ENCODE data around the gene RNF133. TPM values are rescaled to one million over a fixed set of nuclear protein-coding genes. Genes with fewer than 3 reads are reported as not detected.

The RNF133 gene
- total and polyA plus RNA-seq, 12 donors = 0.13 to 3.2 (median 0.57) TPM; not detected in 3

DNA sequence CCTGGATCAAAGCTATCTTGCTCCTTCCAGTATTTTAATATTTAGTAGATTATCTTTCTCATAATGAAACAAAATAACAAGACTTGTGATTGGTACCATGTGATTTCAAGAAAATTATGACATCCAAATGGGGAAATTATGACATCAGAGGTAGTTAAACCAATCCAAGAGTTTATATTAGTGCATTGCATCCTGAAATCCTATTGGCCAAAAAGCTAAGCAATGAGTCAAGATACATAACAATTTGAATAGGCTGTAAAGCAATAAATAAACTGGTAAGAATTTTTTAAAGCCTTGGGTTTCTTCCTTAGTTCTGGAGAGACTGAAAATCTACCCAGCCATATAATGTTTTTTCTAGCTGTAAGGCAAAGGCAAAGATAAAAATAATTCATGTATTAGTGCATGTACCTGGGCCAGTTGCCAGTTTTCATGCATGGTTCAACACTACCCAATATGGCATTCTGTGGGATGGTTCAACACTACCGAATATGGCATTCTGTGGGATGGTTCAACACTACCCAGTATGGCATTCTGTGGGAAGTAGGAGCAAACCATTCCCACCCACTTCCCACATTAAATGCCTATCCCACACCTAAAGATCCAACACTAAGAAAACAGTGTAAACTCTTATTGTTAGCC, 4.1 kb upstream of the RNF133 start, which contains the start of gene RNF148:
Gene RNF148, minus strand, starts transcription at position 51 of the 639 bp plus-strand sequence. CDS start 172 bp downstream, outside the sequence.
- H3K36me3 ChIP-seq (replicated peaks in 1 of 2) = no peaks in the 10 kb centered on the region
- TF ChIP-seq POLR2A (IDR thresholded peaks at IDR 0.05) = no peak
- TF ChIP-seq, protein P1, sequence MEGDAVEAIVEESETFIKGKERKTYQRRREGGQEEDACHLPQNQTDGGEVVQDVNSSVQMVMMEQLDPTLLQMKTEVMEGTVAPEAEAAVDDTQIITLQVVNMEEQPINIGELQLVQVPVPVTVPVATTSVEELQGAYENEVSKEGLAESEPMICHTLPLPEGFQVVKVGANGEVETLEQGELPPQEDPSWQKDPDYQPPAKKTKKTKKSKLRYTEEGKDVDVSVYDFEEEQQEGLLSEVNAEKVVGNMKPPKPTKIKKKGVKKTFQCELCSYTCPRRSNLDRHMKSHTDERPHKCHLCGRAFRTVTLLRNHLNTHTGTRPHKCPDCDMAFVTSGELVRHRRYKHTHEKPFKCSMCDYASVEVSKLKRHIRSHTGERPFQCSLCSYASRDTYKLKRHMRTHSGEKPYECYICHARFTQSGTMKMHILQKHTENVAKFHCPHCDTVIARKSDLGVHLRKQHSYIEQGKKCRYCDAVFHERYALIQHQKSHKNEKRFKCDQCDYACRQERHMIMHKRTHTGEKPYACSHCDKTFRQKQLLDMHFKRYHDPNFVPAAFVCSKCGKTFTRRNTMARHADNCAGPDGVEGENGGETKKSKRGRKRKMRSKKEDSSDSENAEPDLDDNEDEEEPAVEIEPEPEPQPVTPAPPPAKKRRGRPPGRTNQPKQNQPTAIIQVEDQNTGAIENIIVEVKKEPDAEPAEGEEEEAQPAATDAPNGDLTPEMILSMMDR (IDR thresholded peaks at IDR 0.05) = no peak
- no peak within 1 kb of the TSS for H3K27ac ChIP-seq
- DNase-seq = no peak
- 91 to 96% (median 93%) methylated on average over 1 of the region's 1 CpG for WGBS, 4 donors
- intact Hi-C loops (cut with DNase I) = no loop called here
- no peaks in the 10 kb centered on the region for H3K9me3 ChIP-seq (replicated peaks in 1 of 3)
- H3K4me3 ChIP-seq = no peak within 1 kb of the TSS
- H3K27me3 ChIP-seq = no peaks in the 10 kb centered on the region
- H3K4me1 ChIP-seq (replicated peaks in 1 of 2) = peaks cover 0 to 4% of the 10 kb centered on the region in 2 donors

DNA sequence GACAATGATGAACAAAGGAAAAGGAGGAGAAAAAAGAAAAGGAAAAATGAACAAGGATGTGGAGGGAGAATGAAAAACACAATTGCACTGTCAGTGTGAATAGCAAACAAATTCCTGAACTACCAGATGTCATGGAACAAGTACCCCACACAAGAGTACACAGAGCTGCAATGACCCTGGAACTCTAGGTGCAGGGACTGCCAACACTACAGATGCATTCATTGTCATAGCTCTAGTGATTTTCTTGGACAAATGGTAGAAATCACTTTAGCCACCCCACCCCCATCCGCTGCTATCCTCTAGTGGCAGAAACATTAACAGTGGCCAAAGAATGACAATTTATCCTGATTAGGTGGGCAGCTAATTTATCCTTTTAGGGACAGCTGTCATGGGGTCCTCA, 3.1 kb downstream of the RNF133 start:
- WGBS, 4 donors = 85 to 96% (median 86%) methylated on average over 1 of the region's 1 CpG
- Histone ChIP-seq H3K4me3 (no peak overlapping the region), H3K9me3 (replicated peaks in 1 of 3) (no peaks in the 10 kb centered on the region), H3K4me1 (replicated peaks in 1 of 2) (no peaks in the 10 kb centered on the region), H3K27me3 (no peaks in the 10 kb centered on the region), H3K27ac (no peak overlapping the region), H3K36me3 (replicated peaks in 1 of 2) (no peaks in the 10 kb centered on the region)
- intact Hi-C loops (cut with DNase I) = no loop called here
- DNase-seq = no peak
- TF ChIP-seq, protein P1 (IDR thresholded peaks at IDR 0.05) = no peak
- no peak for TF ChIP-seq POLR2A (IDR thresholded peaks at IDR 0.05)

DNA sequence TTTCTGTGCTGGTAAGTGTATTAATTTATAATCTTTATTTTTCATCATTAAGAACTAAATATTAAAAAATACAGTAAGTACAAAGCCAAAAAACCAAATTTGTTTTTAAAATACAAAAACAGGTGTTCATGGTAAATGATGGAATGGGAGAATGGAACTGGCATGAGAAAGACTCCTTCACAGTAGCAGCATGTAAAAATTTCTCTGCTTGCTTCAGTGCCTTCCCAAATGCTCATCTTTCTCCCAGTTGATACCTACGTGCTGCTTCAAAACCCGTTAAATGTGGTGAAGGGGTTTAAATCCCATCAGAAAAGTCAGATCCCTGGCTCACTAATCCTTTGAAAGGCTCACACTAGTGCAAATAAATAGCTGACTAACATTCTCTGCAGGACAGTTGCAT, 4.2 kb downstream of the RNF133 start:
- H3K4me1 ChIP-seq (replicated peaks in 1 of 2) = no peaks in the 10 kb centered on the region
- intact Hi-C loops (cut with DNase I) = no loop called here
- WGBS, 4 donors = 90 to 97% (median 93%) methylated on average over 2 of the region's 2 CpGs

DNA sequence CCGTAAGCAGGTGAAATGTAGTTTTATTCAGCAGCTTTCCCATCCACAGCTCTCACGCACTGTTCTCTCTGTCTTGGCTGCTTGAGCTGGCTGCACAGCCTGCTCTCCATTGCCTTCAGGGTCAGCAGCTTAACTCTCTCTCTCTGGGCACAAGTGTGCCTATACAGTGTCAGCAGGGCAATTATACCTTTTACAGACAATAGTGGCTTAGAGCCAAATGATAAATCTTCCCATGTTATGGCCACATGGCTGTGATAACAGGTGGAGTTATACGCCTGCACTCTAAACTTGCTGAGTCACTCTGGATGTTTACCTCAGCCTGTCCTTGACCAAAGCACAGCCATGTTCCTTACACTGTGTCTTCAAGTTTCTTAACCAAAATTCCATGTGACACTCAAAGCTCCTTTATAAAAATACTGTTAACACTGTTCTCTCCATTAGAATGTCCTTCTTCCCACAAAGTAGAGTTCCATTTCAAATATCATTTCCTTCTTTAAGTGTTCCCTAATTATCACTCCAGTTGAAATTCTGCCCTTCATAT, 6.1 kb downstream of the RNF133 start:
- WGBS, 4 donors = 79 to 89% (median 82%) methylated on average over 2 to 3 of the region's 3 CpGs
- no peak for TF ChIP-seq POLR2A (IDR thresholded peaks at IDR 0.05)
- TF ChIP-seq, protein P1 (IDR thresholded peaks at IDR 0.05) = no peak
- Histone ChIP-seq H3K27me3 (no peaks in the 10 kb centered on the region), H3K4me1 (replicated peaks in 1 of 2) (no peaks in the 10 kb centered on the region), H3K4me3 (no peak overlapping the region), H3K27ac (no peak overlapping the region), H3K36me3 (replicated peaks in 1 of 2) (no peaks in the 10 kb centered on the region), H3K9me3 (replicated peaks in 1 of 3) (no peaks in the 10 kb centered on the region)
- intact Hi-C loops (cut with DNase I) = no loop called here
- no peak for DNase-seq

More for the DNA sequence above, 4.2 kb downstream of the RNF133 start:
- Histone ChIP-seq H3K9me3 (replicated peaks in 1 of 3) (no peaks in the 10 kb centered on the region), H3K36me3 (replicated peaks in 1 of 2) (no peaks in the 10 kb centered on the region), H3K27me3 (no peaks in the 10 kb centered on the region), H3K27ac (no peak overlapping the region), H3K4me3 (no peak overlapping the region)
- DNase-seq = no peak
- TF ChIP-seq POLR2A (IDR thresholded peaks at IDR 0.05) = no peak
- TF ChIP-seq, protein P1 (IDR thresholded peaks at IDR 0.05) = no peak
